Measurements from ENCODE around the gene CTCFL. TPM values are rescaled to one million over a fixed set of nuclear protein-coding genes. Genes with fewer than 3 reads are reported as not detected.

CTCFL gene
- total and polyA plus RNA-seq, 2 of the 13 experiments (the other 11 are each of a cell fraction or from before 2014, with no cell fraction given): 0.04 TPM; not detected in 1

DNA sequence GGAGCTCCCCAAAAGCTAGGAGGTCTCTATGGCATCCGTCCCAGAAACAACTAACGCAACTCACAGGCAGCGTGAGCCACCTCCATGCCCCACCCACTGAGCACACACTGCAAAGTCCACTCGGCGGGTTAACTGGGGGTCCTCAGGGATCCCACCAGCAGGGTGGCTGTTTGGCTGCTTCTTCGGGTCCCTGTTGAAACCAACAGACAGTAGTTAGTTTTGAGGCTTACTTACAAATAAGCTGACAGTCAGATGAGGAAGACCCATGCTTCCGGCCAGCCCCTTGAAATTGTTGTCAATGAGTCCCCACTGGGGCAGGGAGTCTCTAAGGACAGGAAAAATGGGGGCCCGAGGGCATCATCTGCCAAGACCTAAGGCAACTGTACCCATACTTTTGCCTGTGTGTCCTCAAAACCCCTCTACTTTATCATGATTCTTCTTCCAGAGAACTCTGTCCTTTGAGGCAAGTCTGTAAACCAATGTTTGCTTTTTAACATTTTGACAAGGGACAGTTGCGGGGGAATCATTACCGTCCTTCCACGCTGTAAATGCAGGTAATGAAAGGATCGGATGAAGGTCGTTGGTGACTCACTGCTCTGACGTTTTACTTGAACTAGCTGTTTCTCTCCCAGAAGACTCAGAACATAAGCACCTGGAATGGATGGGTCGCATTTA, 33.8 kb upstream of the CTCFL start (continued):
- peak in 1 of 2 experiments; percentile 62; a peak in 2 of 4 replicates for TF ChIP-seq POLR2A (IDR thresholded peaks at IDR 0.05; ENCODE audit: insufficient read depth in 1 of 2, low read depth in 2 of 2, low read length in 2 of 2)
- TF ChIP-seq, protein P1, sequence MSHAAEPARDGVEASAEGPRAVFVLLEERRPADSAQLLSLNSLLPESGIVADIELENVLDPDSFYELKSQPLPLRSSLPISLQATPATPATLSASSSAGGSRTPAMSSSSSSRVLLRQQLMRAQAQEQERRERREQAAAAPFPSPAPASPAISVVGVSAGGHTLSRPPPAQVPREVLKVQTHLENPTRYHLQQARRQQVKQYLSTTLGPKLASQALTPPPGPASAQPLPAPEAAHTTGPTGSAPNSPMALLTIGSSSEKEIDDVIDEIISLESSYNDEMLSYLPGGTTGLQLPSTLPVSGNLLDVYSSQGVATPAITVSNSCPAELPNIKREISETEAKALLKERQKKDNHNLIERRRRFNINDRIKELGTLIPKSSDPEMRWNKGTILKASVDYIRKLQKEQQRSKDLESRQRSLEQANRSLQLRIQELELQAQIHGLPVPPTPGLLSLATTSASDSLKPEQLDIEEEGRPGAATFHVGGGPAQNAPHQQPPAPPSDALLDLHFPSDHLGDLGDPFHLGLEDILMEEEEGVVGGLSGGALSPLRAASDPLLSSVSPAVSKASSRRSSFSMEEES (CRISPR knock-in tag; IDR thresholded peaks at IDR 0.05): no peak; the same call in 1 of the 2 replicates
- TF ChIP-seq HHEX (CRISPR knock-in tag; IDR thresholded peaks at IDR 0.05): no peak; the same call in 1 of the 2 replicates
- no peak for TF ChIP-seq HNRNPUL1 (IDR thresholded peaks at IDR 0.05; ENCODE audit: low read depth, low read length)
- peak; percentile 82 for TF ChIP-seq CREB1 (IDR thresholded peaks at IDR 0.05)
- peak; percentile 89 for TF ChIP-seq CREB1 (CRISPR knock-in tag; IDR thresholded peaks at IDR 0.05)
- TF ChIP-seq, protein P2, sequence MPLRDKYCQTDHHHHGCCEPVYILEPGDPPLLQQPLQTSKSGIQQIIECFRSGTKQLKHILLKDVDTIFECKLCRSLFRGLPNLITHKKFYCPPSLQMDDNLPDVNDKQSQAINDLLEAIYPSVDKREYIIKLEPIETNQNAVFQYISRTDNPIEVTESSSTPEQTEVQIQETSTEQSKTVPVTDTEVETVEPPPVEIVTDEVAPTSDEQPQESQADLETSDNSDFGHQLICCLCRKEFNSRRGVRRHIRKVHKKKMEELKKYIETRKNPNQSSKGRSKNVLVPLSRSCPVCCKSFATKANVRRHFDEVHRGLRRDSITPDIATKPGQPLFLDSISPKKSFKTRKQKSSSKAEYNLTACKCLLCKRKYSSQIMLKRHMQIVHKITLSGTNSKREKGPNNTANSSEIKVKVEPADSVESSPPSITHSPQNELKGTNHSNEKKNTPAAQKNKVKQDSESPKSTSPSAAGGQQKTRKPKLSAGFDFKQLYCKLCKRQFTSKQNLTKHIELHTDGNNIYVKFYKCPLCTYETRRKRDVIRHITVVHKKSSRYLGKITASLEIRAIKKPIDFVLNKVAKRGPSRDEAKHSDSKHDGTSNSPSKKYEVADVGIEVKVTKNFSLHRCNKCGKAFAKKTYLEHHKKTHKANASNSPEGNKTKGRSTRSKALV (CRISPR knock-in tag; IDR thresholded peaks at IDR 0.05): no peak
- no peak for TF ChIP-seq ZNF724P (CRISPR knock-in tag; IDR thresholded peaks at IDR 0.05; ENCODE audit: borderline replicate concordance)
- no peak for TF ChIP-seq NR3C1 (CRISPR knock-in tag; IDR thresholded peaks at IDR 0.05)
- no peak for TF ChIP-seq HIVEP1 (CRISPR knock-in tag; IDR thresholded peaks at IDR 0.05)
- no peak for TF ChIP-seq HES4 (CRISPR knock-in tag; IDR thresholded peaks at IDR 0.05; ENCODE audit: borderline replicate concordance)
- TF ChIP-seq HMG20A (CRISPR knock-in tag; IDR thresholded peaks at IDR 0.05; ENCODE audit: borderline replicate concordance): peak; percentile 48; the same call in 1 of the 2 replicates
- TF ChIP-seq, protein P3, sequence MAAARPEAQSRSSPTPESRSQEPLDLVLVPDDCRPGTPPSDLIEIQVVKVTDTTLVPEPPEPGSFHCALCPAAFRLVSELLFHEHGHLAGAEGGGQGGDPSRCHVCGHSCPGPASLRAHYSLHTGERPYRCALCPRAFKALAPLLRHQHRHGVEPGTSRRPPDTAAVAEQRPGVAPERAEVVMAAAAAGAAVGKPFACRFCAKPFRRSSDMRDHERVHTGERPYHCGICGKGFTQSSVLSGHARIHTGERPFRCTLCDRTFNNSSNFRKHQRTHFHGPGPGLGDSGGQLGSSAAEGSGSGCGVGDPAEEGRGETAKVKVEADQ (CRISPR knock-in tag; IDR thresholded peaks at IDR 0.05; ENCODE audit: borderline replicate concordance): 0 out of 2 replicates have a peak, but pooled peaks have one; percentile 55
- no peak; the same call in 1 of the 2 replicates for TF ChIP-seq BCL6 (CRISPR knock-in tag; IDR thresholded peaks at IDR 0.05)
- no peak for TF ChIP-seq ZNF552 (CRISPR knock-in tag; IDR thresholded peaks at IDR 0.05; ENCODE audit: borderline replicate concordance)
- TF ChIP-seq RARG (CRISPR knock-in tag; IDR thresholded peaks at IDR 0.05; ENCODE audit: low read depth): no peak
- no peak; the same call in 1 of the 2 replicates for TF ChIP-seq ZNF788 (CRISPR knock-in tag; IDR thresholded peaks at IDR 0.05; ENCODE audit: borderline replicate concordance)
- TF ChIP-seq MED13 (CRISPR knock-in tag; IDR thresholded peaks at IDR 0.05): no peak
- TF ChIP-seq ZSCAN12 (CRISPR knock-in tag; IDR thresholded peaks at IDR 0.05): no peak
- TF ChIP-seq ZNF263 (CRISPR knock-in tag; IDR thresholded peaks at IDR 0.05): no peak
- TF ChIP-seq NR2F1 (CRISPR knock-in tag; IDR thresholded peaks at IDR 0.05): peak; percentile 13 to 18; a peak in 1 of 4 replicates
- TF ChIP-seq ZNF577 (CRISPR knock-in tag; IDR thresholded peaks at IDR 0.05; ENCODE audit: borderline replicate concordance, low read depth): no peak
- TF ChIP-seq, protein P4, sequence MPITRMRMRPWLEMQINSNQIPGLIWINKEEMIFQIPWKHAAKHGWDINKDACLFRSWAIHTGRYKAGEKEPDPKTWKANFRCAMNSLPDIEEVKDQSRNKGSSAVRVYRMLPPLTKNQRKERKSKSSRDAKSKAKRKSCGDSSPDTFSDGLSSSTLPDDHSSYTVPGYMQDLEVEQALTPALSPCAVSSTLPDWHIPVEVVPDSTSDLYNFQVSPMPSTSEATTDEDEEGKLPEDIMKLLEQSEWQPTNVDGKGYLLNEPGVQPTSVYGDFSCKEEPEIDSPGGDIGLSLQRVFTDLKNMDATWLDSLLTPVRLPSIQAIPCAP (CRISPR knock-in tag; IDR thresholded peaks at IDR 0.05; ENCODE audit: low read depth): no peak
- no peak for TF ChIP-seq NCOA5 (CRISPR knock-in tag; IDR thresholded peaks at IDR 0.05)
- TF ChIP-seq THAP11 (CRISPR knock-in tag; IDR thresholded peaks at IDR 0.05): no peak
- no peak for TF ChIP-seq PLRG1 (conservative IDR thresholded peaks at IDR 0.05)
- TF ChIP-seq MYNN (CRISPR knock-in tag; IDR thresholded peaks at IDR 0.05; ENCODE audit: low read depth): no peak
- no peak for TF ChIP-seq NCOA1 (CRISPR knock-in tag; IDR thresholded peaks at IDR 0.05)
